Measurements from ENCODE around the gene FOXO1. TPM values are rescaled to one million over a fixed set of nuclear protein-coding genes. Genes with fewer than 3 reads are reported as not detected.

Gene FOXO1
- total RNA-seq, 2 donors from 2014 or later, result 41.7 to 60.9 TPM

GRCh38 chr13:40539576-40540327, 126.7 kb downstream of the FOXO1 start:
- no peaks in the 10 kb centered on the region for H3K36me3 ChIP-seq
- no peak for TF ChIP-seq CTCF (IDR thresholded peaks at IDR 0.05)
- DNase-seq (ENCODE audit: low spot score) (no peak), ATAC-seq (ENCODE audit: insufficient number of reproducible peaks, low FRiP score, low read depth) (no peak)
- H3K27me3 ChIP-seq (replicated peaks; ENCODE audit: insufficient read depth), result no peaks in the 10 kb centered on the region
- H3K27ac ChIP-seq, result peak overlapping the region in 1 of 2 donors; percentile 9
- peaks cover 8 to 16% of the 10 kb centered on the region in 2 donors for H3K4me1 ChIP-seq (ENCODE audit: control insufficient read depth in 1 of 2, low read depth in 2 of 2)
- no peaks in the 10 kb centered on the region for H3K9me3 ChIP-seq
- no peak overlapping the region for H3K4me3 ChIP-seq

DNA sequence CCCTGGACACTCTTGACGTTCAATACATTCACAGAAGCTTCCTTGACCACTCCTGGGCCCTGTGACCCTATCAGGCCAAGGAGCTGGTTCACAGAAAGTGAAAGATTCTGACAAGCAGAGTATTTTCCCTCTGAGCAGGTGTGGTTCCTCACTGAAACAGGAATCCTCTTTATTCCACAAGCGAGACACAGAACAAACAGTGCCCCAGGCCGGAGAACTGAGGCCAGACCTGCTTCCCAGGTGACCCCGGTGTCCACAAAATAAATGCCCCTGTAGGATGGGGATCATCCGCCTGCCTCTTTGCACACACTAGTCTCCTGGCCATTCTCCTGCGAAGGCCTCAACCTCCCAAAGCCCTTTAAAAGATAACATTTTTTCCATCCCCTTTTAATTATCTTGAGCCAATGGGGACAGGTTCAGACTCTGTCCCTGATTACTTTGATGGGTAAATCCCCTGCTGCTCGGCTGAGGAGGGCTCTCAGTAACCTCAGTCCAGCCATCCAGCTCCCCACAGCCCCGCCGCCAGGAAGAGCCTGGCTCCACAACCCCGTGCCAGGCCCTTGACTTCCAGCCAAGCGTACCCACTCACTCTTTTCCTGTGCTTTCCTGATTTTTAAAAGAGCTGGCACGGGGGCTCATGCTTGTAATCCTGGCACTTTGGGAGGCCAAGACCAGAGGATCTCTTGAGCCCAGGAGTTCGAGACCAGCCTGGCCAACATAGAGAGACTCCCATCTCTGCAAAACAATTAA, 129.1 kb downstream of the FOXO1 start:
- Histone ChIP-seq H3K9me3 (no peaks in the 10 kb centered on the region), H3K27me3 (replicated peaks; ENCODE audit: insufficient read depth) (no peaks in the 10 kb centered on the region), H3K27ac (peak overlapping the region in 1 of 2 donors; percentile 40), H3K36me3 (no peaks in the 10 kb centered on the region), H3K4me1 (ENCODE audit: control insufficient read depth in 1 of 2, low read depth in 2 of 2) (peaks cover 8 to 16% of the 10 kb centered on the region in 2 donors), H3K4me3 (no peak overlapping the region)
- DNase-seq (ENCODE audit: low spot score) (no peak), ATAC-seq (ENCODE audit: insufficient number of reproducible peaks, low FRiP score, low read depth) (no peak)
- TF ChIP-seq CTCF (IDR thresholded peaks at IDR 0.05), result no peak

GRCh38 chr13:40536443-40537113, 129.9 kb downstream of the FOXO1 start:
- Histone ChIP-seq H3K36me3 (no peaks in the 10 kb centered on the region), H3K27ac (peak overlapping the region in 1 of 2 donors; percentile 40), H3K27me3 (replicated peaks; ENCODE audit: insufficient read depth) (no peaks in the 10 kb centered on the region), H3K9me3 (no peaks in the 10 kb centered on the region), H3K4me1 (ENCODE audit: control insufficient read depth in 1 of 2, low read depth in 2 of 2) (peaks cover 8 to 16% of the 10 kb centered on the region in 2 donors), H3K4me3 (no peak overlapping the region)
- DNase-seq (ENCODE audit: low spot score) (no peak), ATAC-seq (ENCODE audit: insufficient number of reproducible peaks, low FRiP score, low read depth) (peak; percentile 63)
- TF ChIP-seq CTCF (IDR thresholded peaks at IDR 0.05), result no peak

GRCh38 chr13:40535345-40535836, 131.1 kb downstream of the FOXO1 start:
- Histone ChIP-seq H3K27ac (no peak overlapping the region), H3K27me3 (replicated peaks; ENCODE audit: insufficient read depth) (no peaks in the 10 kb centered on the region), H3K9me3 (no peaks in the 10 kb centered on the region), H3K4me1 (ENCODE audit: control insufficient read depth in 1 of 2, low read depth in 2 of 2) (peaks cover 3 to 6% of the 10 kb centered on the region in 2 donors), H3K4me3 (no peak overlapping the region), H3K36me3 (no peaks in the 10 kb centered on the region)
- DNase-seq (ENCODE audit: low spot score), result no peak
- no peak for TF ChIP-seq CTCF (IDR thresholded peaks at IDR 0.05)
- no peak for ATAC-seq (ENCODE audit: insufficient number of reproducible peaks, low FRiP score, low read depth)

- TF ChIP-seq CTCF (IDR thresholded peaks at IDR 0.05), result no peak
- Histone ChIP-seq H3K4me3 (no peak overlapping the region), H3K27ac (no peak overlapping the region), H3K9me3 (no peaks in the 10 kb centered on the region), H3K4me1 (ENCODE audit: control insufficient read depth in 1 of 2, low read depth in 2 of 2) (no peaks in the 10 kb centered on the region), H3K27me3 (replicated peaks; ENCODE audit: insufficient read depth) (no peaks in the 10 kb centered on the region), H3K36me3 (no peaks in the 10 kb centered on the region)
- DNase-seq (ENCODE audit: low spot score), result no peak
- no peak for ATAC-seq (ENCODE audit: insufficient number of reproducible peaks, low FRiP score, low read depth)
These were observed 132.0 kb downstream of the FOXO1 start for GRCh38 chr13:40534456-40534855.

All from thoracic aorta (tissue), 2 donors.